ENCODE results near the gene DNAJA3. TPM values are rescaled to one million over a fixed set of nuclear protein-coding genes. Genes with fewer than 3 reads are reported as not detected.

The DNAJA3 gene
- total and polyA plus RNA-seq, 9 of the 15 experiments (the other 6 are each of a cell fraction or from before 2014, with no cell fraction given) = 8.1 to 105 (median 79.0) TPM

DNA sequence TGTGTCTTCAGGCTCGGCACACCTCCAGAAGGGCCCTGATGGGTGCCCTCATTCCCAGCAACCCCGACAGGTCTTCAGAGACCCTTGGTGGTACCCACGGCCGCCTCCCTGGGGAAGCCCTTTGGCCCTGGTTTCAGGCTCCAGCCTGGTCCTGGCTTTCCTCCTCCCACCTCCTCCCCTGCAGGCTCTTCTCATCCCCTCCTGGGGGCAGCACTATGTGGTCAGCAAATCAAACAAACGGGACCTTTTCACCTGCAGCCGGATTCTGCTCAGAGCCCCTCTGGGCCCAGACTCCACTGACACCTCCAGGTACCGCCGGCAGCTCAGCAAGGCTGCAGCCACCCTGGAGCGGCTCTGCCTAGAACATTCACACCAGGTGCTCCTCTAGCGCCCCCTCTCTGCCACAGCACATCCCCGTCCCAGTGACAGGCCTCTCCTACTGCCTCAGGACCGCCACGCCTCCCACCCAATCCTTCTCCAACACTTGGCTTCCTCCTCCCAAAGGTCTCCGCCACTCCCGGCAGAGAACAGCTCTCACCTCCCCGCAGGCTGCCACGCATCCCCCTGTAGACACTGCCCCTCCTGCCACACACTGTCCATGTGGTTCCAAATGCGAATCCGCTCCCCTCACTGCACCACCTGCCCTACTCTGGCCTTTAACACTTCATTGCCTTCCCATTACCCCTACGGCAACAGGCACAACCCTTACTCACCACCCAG is 21.3 kb upstream of the DNAJA3 start (continued):
- TF ChIP-seq ZNF639 (CRISPR knock-in tag; conservative IDR thresholded peaks at IDR 0.05 in 1 of 2, IDR thresholded peaks at IDR 0.05 in 1 of 2) = no peak
- TF ChIP-seq DMBX1 (CRISPR knock-in tag; IDR thresholded peaks at IDR 0.05; ENCODE audit: borderline replicate concordance) = no peak
- TF ChIP-seq PRMT5 (CRISPR knock-in tag; IDR thresholded peaks at IDR 0.05) = no peak
- 0 out of 2 replicates have a peak, but pooled peaks have one; percentile 19 for TF ChIP-seq ETV1 (tag; conservative IDR thresholded peaks at IDR 0.05; ENCODE audit: low read depth)
- TF ChIP-seq GATA2 (CRISPR knock-in tag; IDR thresholded peaks at IDR 0.05) = no peak
- TF ChIP-seq NR2C2 (CRISPR knock-in tag; IDR thresholded peaks at IDR 0.05) = no peak
- TF ChIP-seq NR2C2 (tag; IDR thresholded peaks at IDR 0.05) = no peak
- TF ChIP-seq, protein P1, sequence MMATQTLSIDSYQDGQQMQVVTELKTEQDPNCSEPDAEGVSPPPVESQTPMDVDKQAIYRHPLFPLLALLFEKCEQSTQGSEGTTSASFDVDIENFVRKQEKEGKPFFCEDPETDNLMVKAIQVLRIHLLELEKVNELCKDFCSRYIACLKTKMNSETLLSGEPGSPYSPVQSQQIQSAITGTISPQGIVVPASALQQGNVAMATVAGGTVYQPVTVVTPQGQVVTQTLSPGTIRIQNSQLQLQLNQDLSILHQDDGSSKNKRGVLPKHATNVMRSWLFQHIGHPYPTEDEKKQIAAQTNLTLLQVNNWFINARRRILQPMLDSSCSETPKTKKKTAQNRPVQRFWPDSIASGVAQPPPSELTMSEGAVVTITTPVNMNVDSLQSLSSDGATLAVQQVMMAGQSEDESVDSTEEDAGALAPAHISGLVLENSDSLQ (IDR thresholded peaks at IDR 0.05) = peak; percentile 57
- peak in 1 of 2 experiments; percentile 82; a peak in 1 of 4 replicates for TF ChIP-seq MLLT1 (IDR thresholded peaks at IDR 0.05)
- no peak for TF ChIP-seq ZC3H11A (IDR thresholded peaks at IDR 0.05; ENCODE audit: low read depth, low read length)
- peak; percentile 69; the same call in 1 of the 2 replicates for TF ChIP-seq SMARCA5 (IDR thresholded peaks at IDR 0.05)
- TF ChIP-seq, protein P2, sequence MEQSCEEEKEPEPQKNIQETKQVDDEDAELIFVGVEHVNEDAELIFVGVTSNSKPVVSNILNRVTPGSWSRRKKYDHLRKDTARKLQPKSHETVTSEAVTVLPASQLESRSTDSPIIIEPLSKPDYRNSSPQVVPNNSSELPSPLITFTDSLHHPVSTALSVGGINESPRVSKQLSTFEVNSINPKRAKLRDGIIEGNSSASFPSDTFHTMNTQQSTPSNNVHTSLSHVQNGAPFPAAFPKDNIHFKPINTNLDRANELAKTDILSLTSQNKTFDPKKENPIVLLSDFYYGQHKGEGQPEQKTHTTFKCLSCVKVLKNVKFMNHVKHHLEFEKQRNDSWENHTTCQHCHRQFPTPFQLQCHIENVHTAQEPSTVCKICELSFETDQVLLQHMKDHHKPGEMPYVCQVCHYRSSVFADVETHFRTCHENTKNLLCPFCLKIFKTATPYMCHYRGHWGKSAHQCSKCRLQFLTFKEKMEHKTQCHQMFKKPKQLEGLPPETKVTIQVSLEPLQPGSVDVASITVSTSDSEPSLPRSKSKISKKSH (CRISPR knock-in tag; IDR thresholded peaks at IDR 0.05) = no peak
- TF ChIP-seq, protein P3, sequence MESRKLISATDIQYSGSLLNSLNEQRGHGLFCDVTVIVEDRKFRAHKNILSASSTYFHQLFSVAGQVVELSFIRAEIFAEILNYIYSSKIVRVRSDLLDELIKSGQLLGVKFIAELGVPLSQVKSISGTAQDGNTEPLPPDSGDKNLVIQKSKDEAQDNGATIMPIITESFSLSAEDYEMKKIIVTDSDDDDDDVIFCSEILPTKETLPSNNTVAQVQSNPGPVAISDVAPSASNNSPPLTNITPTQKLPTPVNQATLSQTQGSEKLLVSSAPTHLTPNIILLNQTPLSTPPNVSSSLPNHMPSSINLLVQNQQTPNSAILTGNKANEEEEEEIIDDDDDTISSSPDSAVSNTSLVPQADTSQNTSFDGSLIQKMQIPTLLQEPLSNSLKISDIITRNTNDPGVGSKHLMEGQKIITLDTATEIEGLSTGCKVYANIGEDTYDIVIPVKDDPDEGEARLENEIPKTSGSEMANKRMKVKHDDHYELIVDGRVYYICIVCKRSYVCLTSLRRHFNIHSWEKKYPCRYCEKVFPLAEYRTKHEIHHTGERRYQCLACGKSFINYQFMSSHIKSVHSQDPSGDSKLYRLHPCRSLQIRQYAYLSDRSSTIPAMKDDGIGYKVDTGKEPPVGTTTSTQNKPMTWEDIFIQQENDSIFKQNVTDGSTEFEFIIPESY (CRISPR knock-in tag; IDR thresholded peaks at IDR 0.05) = peak; percentile 78
- no peak for TF ChIP-seq SAFB2 (IDR thresholded peaks at IDR 0.05; ENCODE audit: borderline replicate concordance, low read depth, low read length, severe bottlenecking)
- no peak for TF ChIP-seq PML (IDR thresholded peaks at IDR 0.05; ENCODE audit: low read length)
- TF ChIP-seq YY1 (IDR thresholded peaks at IDR 0.05; ENCODE audit: borderline replicate concordance in 1 of 3, control insufficient read depth in 1 of 3, extremely low read depth in 1 of 3, insufficient read depth in 3 of 3, insufficient read length in 1 of 3, insufficient replicate concordance in 2 of 3, low read depth in 1 of 3, low read length in 2 of 3) = no peak
